MM.1S (cell line): ENCODE measurements around the gene WDR31.

Experiments used
- EZH2 ChIP-seq: fragments of 300-600 bp; sonication (generic); optimal IDR thresholded peaks from 2 replicates; pipeline ENCODE3; 2017; ENCODE audit warnings: low read depth, mild to moderate bottlenecking, antibody characterized with exemption, low read length, mixed read lengths
- EZH2phosphoT487 ChIP-seq: fragments of 300-600 bp; sonication (generic); IDR thresholded peaks from 2 replicates; pipeline ENCODE4 v1.6.1; 2018; ENCODE audit warnings: antibody characterized with exemption, low read length
- TF ChIP-seq, protein P1 (sequence below): fragments of 300-600 bp; sonication (generic); IDR thresholded peaks from 2 replicates; pipeline ENCODE4 v1.5.1; 2016; ENCODE audit warnings: antibody characterized with exemption, low read length, mixed read lengths

DNA sequence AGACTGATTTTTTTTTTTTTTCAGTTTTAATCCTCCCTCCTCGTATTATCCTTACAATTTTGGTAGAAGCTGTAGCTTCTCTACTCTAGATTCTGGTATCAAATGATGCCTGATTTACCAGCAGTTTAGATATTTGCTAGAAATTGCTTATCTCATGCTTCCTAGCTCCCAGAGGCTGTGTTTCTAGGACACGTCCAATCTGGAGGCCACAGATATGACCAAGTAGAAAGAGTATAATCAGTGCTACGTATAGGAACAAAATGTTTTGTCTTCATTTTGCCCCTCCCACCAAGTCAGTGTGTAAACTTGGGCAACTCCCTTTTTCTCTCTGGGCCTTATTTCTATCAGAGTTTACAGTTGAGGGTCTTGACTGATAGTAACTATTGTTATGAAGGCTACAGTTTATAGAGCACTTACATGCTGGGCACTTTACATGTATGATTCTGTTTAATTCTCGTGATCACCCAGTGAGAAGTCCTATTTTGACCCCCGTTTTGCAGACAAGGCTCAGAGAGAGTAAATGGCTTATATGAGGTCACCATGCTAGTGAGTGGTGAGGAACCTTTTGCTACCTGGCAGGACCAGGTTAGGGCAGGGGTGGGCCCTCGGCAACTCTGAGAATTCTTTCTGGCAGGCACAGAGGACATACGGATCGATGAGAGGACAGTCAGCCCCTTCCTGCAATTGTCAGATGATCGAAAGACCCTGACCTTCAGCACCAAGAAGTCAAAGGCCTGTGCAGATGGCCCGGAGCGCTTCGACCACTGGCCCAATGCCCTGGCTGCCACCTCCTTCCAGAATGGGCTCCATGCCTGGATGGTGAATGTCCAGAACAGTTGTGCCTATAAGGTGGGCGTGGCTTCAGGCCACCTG, 29.1 kb upstream of the WDR31 start:
- TF ChIP-seq EZH2 (no peak), EZH2phosphoT487 (no peak)
- TF ChIP-seq, protein P1, sequence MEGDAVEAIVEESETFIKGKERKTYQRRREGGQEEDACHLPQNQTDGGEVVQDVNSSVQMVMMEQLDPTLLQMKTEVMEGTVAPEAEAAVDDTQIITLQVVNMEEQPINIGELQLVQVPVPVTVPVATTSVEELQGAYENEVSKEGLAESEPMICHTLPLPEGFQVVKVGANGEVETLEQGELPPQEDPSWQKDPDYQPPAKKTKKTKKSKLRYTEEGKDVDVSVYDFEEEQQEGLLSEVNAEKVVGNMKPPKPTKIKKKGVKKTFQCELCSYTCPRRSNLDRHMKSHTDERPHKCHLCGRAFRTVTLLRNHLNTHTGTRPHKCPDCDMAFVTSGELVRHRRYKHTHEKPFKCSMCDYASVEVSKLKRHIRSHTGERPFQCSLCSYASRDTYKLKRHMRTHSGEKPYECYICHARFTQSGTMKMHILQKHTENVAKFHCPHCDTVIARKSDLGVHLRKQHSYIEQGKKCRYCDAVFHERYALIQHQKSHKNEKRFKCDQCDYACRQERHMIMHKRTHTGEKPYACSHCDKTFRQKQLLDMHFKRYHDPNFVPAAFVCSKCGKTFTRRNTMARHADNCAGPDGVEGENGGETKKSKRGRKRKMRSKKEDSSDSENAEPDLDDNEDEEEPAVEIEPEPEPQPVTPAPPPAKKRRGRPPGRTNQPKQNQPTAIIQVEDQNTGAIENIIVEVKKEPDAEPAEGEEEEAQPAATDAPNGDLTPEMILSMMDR, result no peak
